Endothelial cell of umbilical vein (primary cell): ENCODE data around the gene ADARB2. TPM values are rescaled to one million over a fixed set of nuclear protein-coding genes. Genes with fewer than 3 reads are reported as not detected.

ENCODE experiments used
- BruUV-seq: library from RNA; stranded (reverse); fragments of 400-500 nt; replicated peaks from 2 replicates; lab custom pipeline; 2021; lab: Mats Ljungman, UMichigan
- CTCF ChIA-PET: fragments of 300-600, 350-600 bp; sonication (Branson Sonifier 250); formaldehyde crosslinking; loops from one replicate; lab custom pipeline; 2021; ENCODE audit warnings: antibody characterized with exemption, inconsistent platforms; lab: Charles Lee
- POLR2A ChIA-PET: fragments of 300-600, 350-600 bp; sonication (Branson Sonifier 250); formaldehyde crosslinking; loops from one replicate; lab custom pipeline; 2021; ENCODE audit warnings: antibody characterized with exemption, inconsistent platforms; lab: Charles Lee
- DNase-seq: peaks from one replicate; pipeline ENCODE4 v3.0.0-alpha.2; 2011; ENCODE audit warnings: low read depth, low spot score
- FAIRE-seq: peaks from 2 replicates; lab custom pipeline; 2011; peaks lifted over from hg19 to GRCh38; lab: Jason Lieb, UNC
- H2AFZ ChIP-seq: 2 replicates; pipeline ENCODE4 v1.6.0; 2012; ENCODE audit warnings: low read depth, low read length, control low read depth, inconsistent platforms
- H3K27ac ChIP-seq: 2 replicates; pipeline ENCODE4 v1.5.1; 2011; ENCODE audit warnings: low read depth, mild to moderate bottlenecking, control low read depth, low read length, moderate library complexity; ENCODE audit not compliant: insufficient read depth
- H3K27me3 ChIP-seq, 2 experiments: 2 replicates each; pipeline versions ENCODE4 v1.6.0 to v1.6.1; 2011; ENCODE audit warnings: low read length in 2 of 2, mixed read lengths in 1 of 2; ENCODE audit not compliant: control insufficient read depth in 2 of 2, insufficient read depth in 2 of 2
- H3K36me3 ChIP-seq, 2 experiments: 2 replicates in 1 of 2; 3 replicates in 1 of 2; pipeline ENCODE4 v1.5.1; 2011; ENCODE audit warnings: low read length in 2 of 2, mild to moderate bottlenecking in 1 of 2, moderate library complexity in 1 of 2; ENCODE audit not compliant: control insufficient read depth in 2 of 2, insufficient read depth in 2 of 2; ENCODE audit errors: extremely low read depth in 1 of 2
- H3K4me1 ChIP-seq: 3 replicates; pipeline ENCODE4 v1.5.1; 2011; ENCODE audit warnings: mild to moderate bottlenecking, low read length; ENCODE audit not compliant: control insufficient read depth, insufficient read depth; ENCODE audit errors: extremely low read depth
- H3K4me2 ChIP-seq: 2 replicates; pipeline ENCODE4 v1.6.1; 2011; ENCODE audit warnings: low read length, control low read depth, mixed read lengths; ENCODE audit not compliant: insufficient read depth
- H3K4me3 ChIP-seq, 3 experiments: fragments of 200-600 bp in 1 of 3; sonication (generic), shearing (Covaris generic) in 1 of 3; replicated peaks in 1 of 3; 2 replicates each; pipeline ENCODE4 v1.5.1; 2011 to 2016; ENCODE audit warnings: control low read depth in 3 of 3, low read length in 3 of 3, mild to moderate bottlenecking in 2 of 3, inconsistent platforms in 1 of 3, low read depth in 1 of 3, moderate library complexity in 1 of 3; ENCODE audit not compliant: insufficient read depth in 1 of 3
- H3K79me2 ChIP-seq: 2 replicates; pipeline ENCODE4 v1.6.0; 2012; ENCODE audit warnings: low read length, inconsistent platforms; ENCODE audit not compliant: control insufficient read depth, insufficient read depth
- H3K9ac ChIP-seq: replicated peaks from 2 replicates; pipeline ENCODE3; 2011; ENCODE audit warnings: low read length, control low read depth; ENCODE audit not compliant: insufficient read depth; ENCODE audit errors: extremely low read depth
- H3K9me1 ChIP-seq: replicated peaks from 3 replicates; pipeline ENCODE4 v1.6.0; 2011; ENCODE audit warnings: mild to moderate bottlenecking, low read length; ENCODE audit not compliant: control insufficient read depth, insufficient read depth; ENCODE audit errors: extremely low read depth
- H3K9me3 ChIP-seq: replicated peaks from 2 replicates; pipeline ENCODE4 v1.5.1; 2012; ENCODE audit warnings: low read length, inconsistent platforms; ENCODE audit not compliant: control insufficient read depth, insufficient read depth
- H4K20me1 ChIP-seq: replicated peaks from 2 replicates; pipeline ENCODE3; 2011; ENCODE audit warnings: mild to moderate bottlenecking, low read length; ENCODE audit not compliant: control insufficient read depth, insufficient read depth; ENCODE audit errors: extremely low read depth
- CTCF ChIP-seq, 2 donors: IDR thresholded peaks; 1 replicate in 1 of 2; 2 replicates in 1 of 2; pipeline ENCODE4 v1.5.1; 2011; ENCODE audit warnings: low read length in 2 of 2, mild to moderate bottlenecking in 2 of 2, moderate library complexity in 2 of 2, control low read depth in 1 of 2, inconsistent platforms in 1 of 2, low read depth in 1 of 2; ENCODE audit not compliant: insufficient read depth in 1 of 2; ENCODE audit errors: extremely low read depth in 1 of 2
- EZH2 ChIP-seq: IDR thresholded peaks from 2 replicates; pipeline ENCODE4 v1.6.1; 2012; ENCODE audit warnings: borderline replicate concordance, low read depth, mild to moderate bottlenecking, moderate library complexity, low read length, inconsistent platforms; ENCODE audit not compliant: severe bottlenecking
- FOS ChIP-seq: IDR thresholded peaks from 2 replicates; pipeline ENCODE4 v1.6.1; 2011; ENCODE audit warnings: mild to moderate bottlenecking, low read length, moderate library complexity, borderline replicate concordance; ENCODE audit not compliant: insufficient read depth
- GATA2 ChIP-seq: IDR thresholded peaks from 2 replicates; pipeline ENCODE4 v1.7.0; 2011; ENCODE audit warnings: low read depth, mild to moderate bottlenecking, moderate library complexity, mixed read lengths, low read length; ENCODE audit not compliant: insufficient read length, insufficient read depth
- JUN ChIP-seq: IDR thresholded peaks from 2 replicates; pipeline ENCODE4 v1.6.1; 2011; ENCODE audit warnings: borderline replicate concordance, low read depth; ENCODE audit not compliant: insufficient read length, insufficient read depth
- MAX ChIP-seq: IDR thresholded peaks from 2 replicates; pipeline ENCODE4 v1.6.1; 2011; ENCODE audit not compliant: insufficient read depth, insufficient read length
- MYC ChIP-seq: IDR thresholded peaks from one replicate; pipeline ENCODE4 v1.6.1; 2011; ENCODE audit warnings: mild to moderate bottlenecking, low read depth, low read length
- POLR2A ChIP-seq: IDR thresholded peaks from 2 replicates; pipeline ENCODE4 v1.6.1; 2012; ENCODE audit warnings: low read depth, mild to moderate bottlenecking, control low read depth, low read length
- POLR2AphosphoS5 ChIP-seq: IDR thresholded peaks from 2 replicates; pipeline ENCODE4 v1.6.1; 2012; ENCODE audit warnings: low read depth, mild to moderate bottlenecking, control low read depth, low read length, moderate library complexity; ENCODE audit not compliant: insufficient read depth
- dilution Hi-C: fragments of 300-500 bp; cut with MboI; formaldehyde crosslinking; loops from one replicate; pipeline ENCODE4 v1.15.0; 2019; ENCODE audit warnings: low sequenced_read_pairs; ENCODE audit not compliant: extremely low pct_ligation_motif_present
- intact Hi-C: fragments of 100-400 bp; cut with micrococcal nuclease; formaldehyde crosslinking; loops from one replicate; pipeline ENCODE4 v1.10.0; 2022
- polyA plus RNA-seq, 4 experiments: library from polyadenylated mRNA; depleted of rRNA in 3 of 4; stranded (reverse) in 3 of 4; unstranded in 1 of 4; fragments of >200 nt; gene quantifications; 2 replicates each; pipeline versions ENCODE4 v1.2.1 to v1.2.3, GENCODE V29; 2011 to 2012; ENCODE audit warnings: missing spikeins in 1 of 4
- total RNA-seq: library from RNA; stranded (reverse); gene quantifications from 2 replicates; pipeline ENCODE4 v1.2.3, GENCODE V29; 2021

The ADARB2 gene
- total and polyA plus RNA-seq, 2 donors (not counting 3 experiments of a cell fraction or from before 2014, with no cell fraction given), result not detected

GRCh38 chr10:1214882-1215540 is 522.3 kb downstream of the ADARB2 start:
- no peak overlapping the region for H3K4me2 ChIP-seq
- no peak overlapping the region for H3K4me3 ChIP-seq
- DNase-seq (no peak), FAIRE-seq (no peak)
- POLR2A ChIA-PET, result no interaction called here
- intact Hi-C loops, result no loop called here
- H3K27me3 ChIP-seq, result no peaks in the 10 kb centered on the region
- no TSS peak for BruUV-seq
- H3K4me1 ChIP-seq, result no peaks in the 10 kb centered on the region
- H3K79me2 ChIP-seq, result no peaks in the 10 kb centered on the region
- no peak overlapping the region for H3K27ac ChIP-seq
- H2AFZ ChIP-seq, result no peak overlapping the region
- TF ChIP-seq CTCF (IDR thresholded peaks at IDR 0.05; ENCODE audit: extremely low read depth in 1 of 2, insufficient read depth in 1 of 2, low read depth in 1 of 2, low read length in 2 of 2) (no peak), MAX (no peak), MYC (no peak), POLR2A (no peak), GATA2 (no peak), JUN (no peak), POLR2AphosphoS5 (no peak), EZH2 (no peak), FOS (no peak)
- CTCF ChIA-PET, result no interaction called here
- no peaks in the 10 kb centered on the region for H3K9me1 ChIP-seq
- no peak overlapping the region for H3K9ac ChIP-seq
- peaks cover 2% of the 10 kb centered on the region for H3K9me3 ChIP-seq
- no peaks in the 10 kb centered on the region for H4K20me1 ChIP-seq
- dilution Hi-C loops, result no loop called here
- no peaks in the 10 kb centered on the region for H3K36me3 ChIP-seq
